K562 (cell line): ENCODE data around the gene ETV2. TPM values are rescaled to one million over a fixed set of nuclear protein-coding genes. Genes with fewer than 3 reads are reported as not detected.
A peak's percentile ranks its signal among the peaks of the same experiment; 100 is the strongest.

Experiments
- ATAC-seq: fragments of 200-7000 bp; cut with Tn5 transposase; 3 replicates; pipeline ENCODE4 v1.9.1; 2020; ENCODE audit warnings: moderate library complexity
- BruUV-seq: library from RNA; stranded (reverse); fragments of 400-500 nt; replicated peaks from 2 replicates; lab custom pipeline; 2021; lab: Mats Ljungman, UMichigan
- CTCF ChIA-PET: fragments of 300-600 bp; formaldehyde crosslinking; extraction: SDS; loops from one replicate; lab custom pipeline; 2021; ENCODE audit warnings: low intra/inter-chr PET ratio; lab: Yijun Ruan, JAX
- POLR2A ChIA-PET: fragments of 300-600, 350-650 bp; sonication (Branson Sonifier 250); formaldehyde crosslinking; extraction: SDS; loops from one replicate; lab custom pipeline; 2021; ENCODE audit warnings: antibody characterized with exemption, inconsistent platforms; lab: Yijun Ruan, JAX
- DNase-seq, 4 experiments: peaks; one replicate each; pipeline versions ENCODE4 v3.0.0 to v3.0.0-alpha.2; 2011 to 2018; ENCODE audit warnings: low spot score in 3 of 4, mixed read lengths in 3 of 4; ENCODE audit errors: extremely low read depth in 1 of 4
- FAIRE-seq: peaks from 2 replicates; lab custom pipeline; 2011; peaks lifted over from hg19 to GRCh38; lab: Jason Lieb, UNC
- H2AFZ ChIP-seq: 2 replicates; pipeline ENCODE4 v1.6.0; 2011; ENCODE audit warnings: low read depth, low read length, control low read depth, inconsistent platforms
- H3K27ac ChIP-seq: fragments of 200-600 bp; 3 replicates; pipeline ENCODE4 v1.8.0; 2011; ENCODE audit warnings: low read depth, mild to moderate bottlenecking, control low read depth, inconsistent platforms, low read length, moderate library complexity, mixed read lengths; ENCODE audit errors: extremely low read depth
- H3K27me3 ChIP-seq, 2 experiments: fragments of 300-600 bp in 1 of 2; 2 replicates in 1 of 2; 3 replicates in 1 of 2; pipeline versions ENCODE4 v1.6.0 to v1.8.0; 2011; ENCODE audit warnings: inconsistent platforms in 2 of 2, low read length in 2 of 2, mild to moderate bottlenecking in 1 of 2, mixed read lengths in 1 of 2, moderate library complexity in 1 of 2; ENCODE audit not compliant: control insufficient read depth in 2 of 2, insufficient read depth in 2 of 2
- H3K36me3 ChIP-seq: fragments of 300-600 bp; 3 replicates; pipeline ENCODE4 v1.8.0; 2011; ENCODE audit warnings: mild to moderate bottlenecking, low read length, inconsistent platforms; ENCODE audit not compliant: control insufficient read depth, insufficient read depth
- H3K4me1 ChIP-seq, 2 experiments: fragments of 200-600 bp in 1 of 2; replicated peaks in 1 of 2; 2 replicates in 1 of 2; 3 replicates in 1 of 2; pipeline versions ENCODE4 v1.5.1 to v1.8.0; 2011; ENCODE audit warnings: inconsistent platforms in 2 of 2, low read length in 2 of 2, mild to moderate bottlenecking in 1 of 2, mixed read lengths in 1 of 2, moderate library complexity in 1 of 2; ENCODE audit not compliant: control insufficient read depth in 2 of 2, insufficient read depth in 2 of 2
- H3K4me2 ChIP-seq: 2 replicates; pipeline ENCODE4 v1.6.1; 2011; ENCODE audit warnings: low read length, control low read depth, inconsistent platforms, mixed read lengths; ENCODE audit not compliant: insufficient read depth
- H3K4me3 ChIP-seq: fragments of 200-600 bp; sonication (generic), shearing (Covaris generic); 2 replicates; pipeline ENCODE4 v1.5.1; 2016; ENCODE audit warnings: control low read depth, inconsistent platforms
- H3K79me2 ChIP-seq: fragments of 200-600 bp; 3 replicates; pipeline ENCODE4 v1.8.0; 2011; ENCODE audit warnings: low read length, inconsistent platforms; ENCODE audit not compliant: control insufficient read depth, insufficient read depth
- H3K9ac ChIP-seq, 2 experiments: 2 replicates each; pipeline versions ENCODE4 v1.6.0 to v1.6.1; 2011; ENCODE audit warnings: low read depth in 2 of 2, low read length in 2 of 2, control low read depth in 1 of 2, inconsistent platforms in 1 of 2, mild to moderate bottlenecking in 1 of 2, mixed read lengths in 1 of 2; ENCODE audit not compliant: insufficient read depth in 1 of 2
- H3K9me1 ChIP-seq: one replicate; pipeline ENCODE4 v1.6.0; 2011; ENCODE audit warnings: inconsistent platforms, mild to moderate bottlenecking, low read length, moderate library complexity; ENCODE audit not compliant: control insufficient read depth, insufficient read depth
- H3K9me3 ChIP-seq: replicated peaks from 2 replicates; pipeline ENCODE4 v1.5.1; 2011; ENCODE audit warnings: low read depth, low read length, inconsistent platforms; ENCODE audit not compliant: control insufficient read depth, insufficient read depth
- H4K20me1 ChIP-seq: replicated peaks from 2 replicates; pipeline ENCODE4 v1.6.1; 2011; ENCODE audit warnings: low read length, inconsistent platforms, mixed read lengths; ENCODE audit not compliant: control insufficient read depth, insufficient read depth
- BDP1 ChIP-seq: IDR thresholded peaks from 3 replicates; pipeline ENCODE4 v1.6.1; 2011; ENCODE audit not compliant: insufficient read length, insufficient read depth
- ERF ChIP-seq: fragments of 450-650 bp; formaldehyde crosslinking; IDR thresholded peaks from 2 replicates; pipeline ENCODE4 v1.4.0; 2020; ENCODE audit warnings: mild to moderate bottlenecking, mixed read lengths
- ETV6 ChIP-seq, 3 experiments: fragments of 150-350 bp in 1 of 3; sonication (generic) in 1 of 3; formaldehyde crosslinking in 1 of 3; IDR thresholded peaks; 2 replicates each; pipeline versions ENCODE4 v1.6.1 to v1.8.0; 2014 to 2022; ENCODE audit warnings: borderline replicate concordance in 2 of 3, low read depth in 2 of 3, antibody characterized with exemption in 1 of 3, low read length in 1 of 3, mild to moderate bottlenecking in 1 of 3, missing genetic modification reagents in 1 of 3
- FIP1L1 ChIP-seq: fragments of 200-400 bp; formaldehyde crosslinking; IDR thresholded peaks from 2 replicates; pipeline ENCODE4 v1.6.1; 2018; ENCODE audit warnings: mild to moderate bottlenecking, low read depth, low read length; ENCODE audit not compliant: poor library complexity, severe bottlenecking
- FOXO4 ChIP-seq: fragments of 450-650 bp; formaldehyde crosslinking; IDR thresholded peaks from 2 replicates; pipeline ENCODE4 v1.4.0; 2020; ENCODE audit warnings: mild to moderate bottlenecking, moderate library complexity
- HMG20A ChIP-seq: fragments of 450-650 bp; formaldehyde crosslinking; conservative IDR thresholded peaks from 2 replicates; pipeline ENCODE4 v1.4.0; 2020; ENCODE audit warnings: mild to moderate bottlenecking, mixed read lengths
- NR2C1 ChIP-seq, 2 experiments: fragments of 450-650 bp; IDR thresholded peaks; 2 replicates each; pipeline ENCODE4 v1.6.1; 2017; ENCODE audit warnings: mild to moderate bottlenecking in 2 of 2, antibody characterized with exemption in 1 of 2, inconsistent platforms in 1 of 2, missing compliant biosample characterization in 1 of 2, missing genetic modification characterization in 1 of 2
- NR2C2 ChIP-seq, 2 experiments: fragments of 200-800 bp in 1 of 2; sonication (Bioruptor generic) in 1 of 2; sonication (generic) in 1 of 2; formaldehyde crosslinking in 1 of 2; IDR thresholded peaks; 2 replicates each; pipeline versions ENCODE4 v1.6.1 to v1.8.0; 2016 to 2022; ENCODE audit warnings: mild to moderate bottlenecking in 1 of 2, missing compliant biosample characterization in 1 of 2, missing genetic modification characterization in 1 of 2, missing genetic modification reagents in 1 of 2
- POLR2AphosphoS2 ChIP-seq: IDR thresholded peaks from 2 replicates; pipeline ENCODE4 v1.6.1; 2012; ENCODE audit warnings: low read length, improper control_type of control experiment
- PYGO2 ChIP-seq: fragments of 450-650 bp; IDR thresholded peaks from 2 replicates; pipeline ENCODE4 v1.6.1; 2016; ENCODE audit warnings: mild to moderate bottlenecking, missing genetic modification characterization, moderate library complexity, missing compliant biosample characterization
- SMARCB1 ChIP-seq: IDR thresholded peaks from 2 replicates; pipeline ENCODE4 v1.6.1; 2011; ENCODE audit warnings: improper control_type of control experiment, low read depth; ENCODE audit not compliant: insufficient read length
- ZNF740 ChIP-seq, 3 experiments: fragments of 200-800 bp in 1 of 3; sonication (Bioruptor generic) in 1 of 3; sonication (generic) in 1 of 3; formaldehyde crosslinking in 1 of 3; IDR thresholded peaks; 2 replicates each; pipeline versions ENCODE4 v1.6.1 to v1.8.0; 2016 to 2022; ENCODE audit warnings: mild to moderate bottlenecking in 2 of 3, missing compliant biosample characterization in 2 of 3, missing genetic modification characterization in 2 of 3, missing genetic modification reagents in 1 of 3
- whole genome bisulfite sequencing: fragments of 100-300 bp; shearing (Covaris generic); methylation state at CpG from one replicate; pipeline ENCODE4 v1.1.6; 2016; ENCODE audit warnings: low coverage, mixed read lengths; ENCODE audit not compliant: insufficient coverage; ENCODE audit errors: missing lambda C conversion rate; 5-methylcytosine and 5-hydroxymethylcytosine counted together
- in situ Hi-C: fragments of 300-500 bp; cut with MboI; formaldehyde crosslinking; loops from 4 replicates; pipeline ENCODE4 v1.15.0; 2018; ENCODE audit warnings: inconsistent platforms, mixed read lengths
- intact Hi-C: fragments of 100-400 bp; cut with micrococcal nuclease; formaldehyde crosslinking; loops from 2 replicates; pipeline ENCODE4 v1.14.2; 2022
- polyA plus RNA-seq, 8 experiments: library from polyadenylated mRNA; depleted of rRNA in 4 of 8; stranded (reverse) in 5 of 8; unstranded in 3 of 8; fragments of >200 nt; fragmentation: Nextera tagmentation in 2 of 8; fragmentation: Illumina TruSeq in 1 of 8; extraction: Ambion mirVana in 2 of 8; extraction: Trizol in 1 of 8; gene quantifications; 2 replicates each; pipeline versions ENCODE4 v1.2.1 to v1.2.3, GENCODE V29; 2011 to 2014; ENCODE audit warnings: inconsistent platforms in 1 of 8, missing spikeins in 1 of 8
- total RNA-seq, 7 experiments: library from RNA; depleted of rRNA in 6 of 7; stranded (reverse); fragments of >200 nt in 6 of 7; fragmentation: Illumina TruSeq in 2 of 7; extraction: Trizol in 2 of 7; gene quantifications; 2 replicates each; pipeline versions ENCODE4 v1.2.1 to v1.2.3, GENCODE V29; 2011 to 2021; ENCODE audit warnings: low replicate concordance in 1 of 7

The ETV2 gene
- total and polyA plus RNA-seq, 9 of the 15 experiments (the other 6 are each of a cell fraction or from before 2014, with no cell fraction given) = 0.11 to 3.7 (median 0.55) TPM

GRCh38 chr19:35619290-35619923, 22.1 kb upstream of the ETV2 start:
- no peaks in the 10 kb centered on the region for H3K9me3 ChIP-seq
- no peaks in the 10 kb centered on the region for H4K20me1 ChIP-seq
- 92% methylated on average over 9 of the region's 12 CpGs for WGBS
- H3K4me1 ChIP-seq = peaks cover 0 to 30% of the 10 kb centered on the region in 2 experiments; a peak in 2 of 5 replicates
- no peak overlapping the region for H3K4me2 ChIP-seq
- in situ Hi-C loops = no loop called here
- DNase-seq = no peak
- TF ChIP-seq SMARCB1 (no peak), BDP1 (no peak), NR2C1 (IDR thresholded peaks at IDR 0.05) (no peak), NR2C1 (tag; IDR thresholded peaks at IDR 0.05) (no peak), PYGO2 (tag) (no peak), FIP1L1 (no peak), NR2C2 (CRISPR knock-in tag; IDR thresholded peaks at IDR 0.05) (no peak), NR2C2 (tag; IDR thresholded peaks at IDR 0.05) (no peak), POLR2AphosphoS2 (no peak), ZNF740 (CRISPR knock-in tag; IDR thresholded peaks at IDR 0.05) (no peak), ZNF740 (tag; IDR thresholded peaks at IDR 0.05) (no peak), FOXO4 (no peak), HMG20A (CRISPR knock-in tag) (no peak), ERF (CRISPR knock-in tag) (no peak), ETV6 (IDR thresholded peaks at IDR 0.05; ENCODE audit: borderline replicate concordance in 1 of 2, low read depth in 2 of 2, low read length in 1 of 2) (no peak), ETV6 (CRISPR knock-in tag; IDR thresholded peaks at IDR 0.05; ENCODE audit: borderline replicate concordance) (no peak)
- H3K27me3 ChIP-seq = no peaks in the 10 kb centered on the region
- no peak overlapping the region for H3K4me3 ChIP-seq
- ChIA-PET CTCF (no interaction called here), POLR2A (interaction anchor here (0.7 to 1.2 kb wide), 2 partner anchors 18 to 240 kb away, joined by 3 to 5 read pairs; no protein-coding TSS in a partner anchor)
- H3K79me2 ChIP-seq = no peaks in the 10 kb centered on the region
- H3K27ac ChIP-seq = no peak overlapping the region
- peaks cover 49% of the 10 kb centered on the region; the same call in 2 of the 3 replicates for H3K36me3 ChIP-seq
- BruUV-seq = no TSS peak
- no peaks in the 10 kb centered on the region for H3K9me1 ChIP-seq
- no peak overlapping the region for H2AFZ ChIP-seq
- no peak for FAIRE-seq
- peak overlapping the region in 1 of 2 experiments; percentile 82; a peak in 2 of 4 replicates for H3K9ac ChIP-seq
- intact Hi-C loops = no loop called here
- ATAC-seq = no peak
